ES-I3 (cell line): Measurements from ENCODE around the gene LRWD1.
A peak's percentile ranks its signal among the peaks of the same experiment; 100 is the strongest.
"Not testable (repeated sequence)": the region's sequence is repeated elsewhere in the genome, so short reads cannot be mapped to it uniquely, and the experiment has no call there.

Experiments
- H3K36me3 ChIP-seq: 2 replicates; pipeline ENCODE4 v1.6.1; 2013; ENCODE audit warnings: mild to moderate bottlenecking, low read length, control low read depth, moderate library complexity; ENCODE audit not compliant: insufficient read depth
- H3K4me1 ChIP-seq: 2 replicates; pipeline ENCODE4 v1.6.1; 2013; ENCODE audit warnings: mild to moderate bottlenecking, control low read depth, low read length; ENCODE audit not compliant: insufficient read depth
- H3K9ac ChIP-seq: 2 replicates; pipeline ENCODE4 v1.6.1; 2013; ENCODE audit warnings: low read depth, mild to moderate bottlenecking, low read length, moderate library complexity
- H3K9me3 ChIP-seq: 2 replicates; pipeline ENCODE4 v1.6.1; 2013; ENCODE audit warnings: mild to moderate bottlenecking, low read length, moderate library complexity; ENCODE audit not compliant: control insufficient read depth, insufficient read depth

Gene LRWD1

DNA sequence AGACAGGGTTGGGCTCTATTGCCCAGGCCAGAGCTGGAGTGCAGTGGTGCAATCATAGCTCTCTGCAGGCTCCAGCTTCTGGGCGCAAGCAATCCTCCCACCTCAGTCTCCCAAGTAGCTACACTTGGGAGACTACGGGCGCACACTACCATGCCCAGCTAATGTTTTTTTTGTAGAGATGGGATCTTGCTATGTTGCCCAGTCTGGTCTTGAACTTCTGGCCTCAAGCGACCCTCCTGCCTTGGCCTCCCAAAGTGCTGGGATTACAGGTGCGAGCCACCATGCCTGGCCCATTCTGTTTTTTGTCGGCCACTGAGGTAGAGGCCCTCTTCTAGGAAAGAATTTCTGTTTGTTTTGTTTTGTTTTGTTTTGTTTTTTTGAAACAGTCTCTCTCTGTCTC lies 12.3 kb upstream of the LRWD1 start:
- Histone ChIP-seq H3K36me3 (peaks cover 6% of the 10 kb centered on the region; the same call in 1 of the 2 replicates), H3K9ac (no peak overlapping the region), H3K9me3 (no peaks in the 10 kb centered on the region), H3K4me1 (peaks cover 14% of the 10 kb centered on the region; the same call in 1 of the 2 replicates)

DNA sequence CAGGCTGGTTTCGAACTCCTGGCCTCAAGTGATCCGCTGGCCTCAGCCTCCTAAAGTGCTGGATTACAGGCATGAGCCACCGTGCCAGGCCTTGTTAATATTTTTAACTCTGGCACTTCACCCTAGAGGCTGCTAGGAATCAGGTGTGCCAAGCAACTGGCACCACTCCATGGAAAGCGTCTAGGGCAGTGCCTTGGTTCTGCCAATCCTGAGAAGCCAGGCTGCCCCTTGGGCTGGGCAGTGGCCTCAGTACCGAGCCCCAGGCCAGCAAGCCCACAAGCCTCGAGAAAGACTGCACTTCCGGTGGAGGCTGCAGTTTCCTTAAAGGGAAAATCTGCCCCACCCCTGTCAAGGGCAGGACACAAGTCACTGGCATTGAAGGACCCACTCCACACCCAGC lies 11.5 kb upstream of the LRWD1 start:
- peaks cover 10% of the 10 kb centered on the region; the same call in 1 of the 2 replicates for H3K36me3 ChIP-seq
- H3K9ac ChIP-seq: no peak overlapping the region
- H3K9me3 ChIP-seq: no peaks in the 10 kb centered on the region
- peaks cover 7% of the 10 kb centered on the region; the same call in 1 of the 2 replicates for H3K4me1 ChIP-seq

DNA sequence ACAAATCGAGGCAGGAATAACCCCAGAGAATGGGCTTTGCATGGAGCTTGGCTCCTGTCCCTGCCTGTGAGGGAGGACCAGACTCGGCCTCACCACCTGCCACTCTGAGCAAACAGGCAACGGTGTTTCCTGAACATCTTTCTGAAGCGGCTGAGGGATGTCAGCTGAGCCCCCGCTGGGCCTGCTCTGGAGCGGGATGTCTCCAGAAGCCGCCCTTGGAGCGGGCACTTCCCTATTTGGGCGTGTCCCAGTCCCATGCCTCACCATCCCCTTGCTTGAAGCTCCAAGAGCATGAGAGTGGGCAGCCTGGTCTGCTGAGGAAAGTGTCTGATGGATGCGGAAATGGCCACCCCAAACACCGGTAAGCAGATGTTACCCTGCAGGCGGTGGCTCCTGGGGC lies 10.3 kb upstream of the LRWD1 start:
- Histone ChIP-seq H3K9ac (no peak overlapping the region), H3K4me1 (peaks cover 7% of the 10 kb centered on the region; the same call in 1 of the 2 replicates), H3K36me3 (peaks cover 13% of the 10 kb centered on the region; the same call in 1 of the 2 replicates)

DNA sequence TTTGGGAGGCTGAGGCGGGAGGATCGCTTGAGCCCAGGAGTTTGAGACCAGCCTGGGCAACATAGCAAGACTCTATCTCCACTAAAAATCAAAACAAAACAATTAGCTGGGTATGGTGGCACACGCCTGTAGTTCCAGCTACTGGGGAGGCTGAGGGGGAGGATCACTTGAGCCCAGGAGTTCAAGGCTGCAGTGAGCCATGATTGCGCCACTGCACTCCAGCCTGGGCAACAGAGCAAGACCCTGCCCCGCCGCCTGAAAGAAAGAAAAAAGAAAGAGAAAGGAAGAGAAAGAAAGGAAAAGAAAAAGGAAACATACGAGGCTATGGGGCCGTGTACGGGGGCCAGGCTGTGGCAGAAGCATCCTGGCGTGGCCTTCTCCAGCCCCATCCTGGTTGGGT lies 9.9 kb upstream of the LRWD1 start:
- not testable (repeated sequence) for H3K9me3 ChIP-seq

More for the DNA sequence above, 10.3 kb upstream of the LRWD1 start:
- no peaks in the 10 kb centered on the region for H3K9me3 ChIP-seq

DNA sequence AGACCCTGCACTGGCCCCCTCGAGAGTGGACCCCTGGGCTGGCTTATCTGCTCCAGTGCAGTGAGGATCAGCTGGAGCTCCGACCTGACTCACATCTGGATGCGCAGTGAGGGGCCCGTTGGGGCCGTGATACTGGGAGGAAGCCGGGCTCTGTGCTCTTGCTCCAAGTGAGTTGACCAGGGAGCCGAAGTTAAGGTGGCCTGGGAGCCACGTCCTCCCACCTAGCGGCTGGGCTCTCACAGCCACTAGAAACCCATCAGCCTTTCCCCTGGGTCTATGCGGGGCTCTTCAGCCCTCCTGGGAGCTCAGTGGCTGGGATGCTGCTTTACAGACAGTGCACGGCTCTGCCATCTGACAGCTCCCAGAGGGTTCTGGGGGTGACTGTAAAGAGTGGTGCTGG lies 9.2 kb upstream of the LRWD1 start:
- Histone ChIP-seq H3K9me3 (no peaks in the 10 kb centered on the region), H3K36me3 (peaks cover 15% of the 10 kb centered on the region; the same call in 1 of the 2 replicates), H3K4me1 (peaks cover 7% of the 10 kb centered on the region; the same call in 1 of the 2 replicates), H3K9ac (no peak overlapping the region)

More for the DNA sequence above, 9.9 kb upstream of the LRWD1 start:
- H3K36me3 ChIP-seq: peaks cover 15% of the 10 kb centered on the region; the same call in 1 of the 2 replicates
- H3K9ac ChIP-seq, H3K4me1 ChIP-seq: not testable (repeated sequence)

DNA sequence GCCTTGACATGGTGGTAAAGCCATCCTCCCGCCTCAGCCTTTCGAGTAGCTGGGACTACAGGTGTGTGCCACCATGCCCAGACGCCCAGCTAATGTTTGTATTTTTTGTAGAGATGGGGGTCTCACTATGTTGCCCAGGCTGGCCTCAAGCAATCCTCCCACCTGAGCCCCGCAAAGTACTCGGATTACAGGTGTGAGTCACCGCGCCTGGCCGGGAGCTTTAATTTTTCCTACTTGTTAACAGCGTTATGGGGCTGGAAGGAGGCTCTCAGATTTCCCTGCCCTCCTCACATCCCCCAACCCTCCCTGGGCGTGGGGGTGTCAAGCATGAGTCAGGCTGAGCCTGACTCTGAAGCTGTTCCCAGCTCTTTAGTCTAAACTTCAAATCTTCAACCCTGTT lies 8.5 kb upstream of the LRWD1 start:
- peaks cover 15% of the 10 kb centered on the region; the same call in 1 of the 2 replicates for H3K36me3 ChIP-seq
- peaks cover 6% of the 10 kb centered on the region; the same call in 1 of the 2 replicates for H3K4me1 ChIP-seq
- no peaks in the 10 kb centered on the region for H3K9me3 ChIP-seq
- no peak overlapping the region for H3K9ac ChIP-seq

DNA sequence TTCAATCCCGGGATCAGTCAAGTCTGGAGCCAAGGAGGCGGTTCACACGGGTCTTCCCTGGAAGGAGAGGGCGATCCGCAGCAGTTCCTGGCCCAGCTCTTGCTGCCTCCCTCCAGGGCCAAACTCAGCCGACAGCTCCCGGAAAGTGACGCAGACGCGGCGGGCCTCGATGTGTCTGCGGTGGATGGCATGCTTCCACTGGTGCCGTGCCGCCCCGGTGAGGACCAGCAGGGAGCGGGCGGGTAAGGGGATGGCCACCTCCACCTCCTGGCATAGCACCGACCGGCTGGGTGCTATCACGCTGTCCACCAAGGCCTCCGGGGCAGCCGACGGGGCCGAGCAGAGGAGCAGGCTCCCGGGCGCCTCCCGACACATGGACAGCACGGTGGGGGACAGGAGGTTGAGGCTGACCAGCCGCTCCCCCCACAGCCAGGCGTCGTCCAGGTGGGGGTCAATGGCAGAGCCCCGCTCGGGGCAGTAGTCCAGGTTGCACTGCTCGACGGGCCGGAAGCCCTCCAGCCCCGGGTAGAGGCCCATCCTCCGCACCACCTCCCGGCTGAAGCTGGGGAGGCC lies 7.3 kb upstream of the LRWD1 start:
- Histone ChIP-seq H3K4me1 (no peaks in the 10 kb centered on the region; the same call in 1 of the 2 replicates), H3K9me3 (no peaks in the 10 kb centered on the region), H3K9ac (no peak overlapping the region), H3K36me3 (peaks cover 15% of the 10 kb centered on the region; the same call in 1 of the 2 replicates)

DNA sequence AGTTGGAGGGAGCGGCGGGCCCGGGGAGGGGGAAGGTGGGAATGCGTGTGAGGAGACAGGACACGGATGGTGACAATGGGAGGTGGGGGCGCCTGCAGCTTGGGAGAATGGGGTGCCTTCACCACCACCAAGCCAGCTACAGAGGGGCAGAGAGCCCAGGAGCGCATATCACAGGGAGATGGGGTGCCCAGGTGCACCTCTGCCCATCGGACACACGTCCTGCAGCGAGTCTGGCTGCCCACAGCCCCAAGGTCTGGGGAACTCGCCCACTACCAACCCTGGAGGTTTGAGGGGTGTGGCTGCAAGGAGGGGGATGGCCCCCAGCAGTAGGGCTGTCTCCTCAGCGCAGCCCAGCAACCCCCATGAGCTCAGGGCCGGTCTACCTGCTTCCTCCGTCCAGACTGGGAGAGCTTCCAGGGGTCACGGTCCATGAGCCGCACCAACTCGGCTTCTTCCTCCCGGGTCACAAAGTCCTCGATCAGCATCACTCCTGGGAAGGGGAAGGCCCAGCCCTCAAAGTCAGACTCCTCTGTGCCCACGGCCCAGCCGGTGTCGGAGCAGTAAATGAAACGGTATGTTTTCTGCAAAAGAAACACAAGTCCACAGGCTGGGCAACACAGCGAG lies 5.5 kb upstream of the LRWD1 start:
- Histone ChIP-seq H3K9me3 (no peaks in the 10 kb centered on the region), H3K4me1 (no peaks in the 10 kb centered on the region; the same call in 1 of the 2 replicates), H3K9ac (no peak overlapping the region)

DNA sequence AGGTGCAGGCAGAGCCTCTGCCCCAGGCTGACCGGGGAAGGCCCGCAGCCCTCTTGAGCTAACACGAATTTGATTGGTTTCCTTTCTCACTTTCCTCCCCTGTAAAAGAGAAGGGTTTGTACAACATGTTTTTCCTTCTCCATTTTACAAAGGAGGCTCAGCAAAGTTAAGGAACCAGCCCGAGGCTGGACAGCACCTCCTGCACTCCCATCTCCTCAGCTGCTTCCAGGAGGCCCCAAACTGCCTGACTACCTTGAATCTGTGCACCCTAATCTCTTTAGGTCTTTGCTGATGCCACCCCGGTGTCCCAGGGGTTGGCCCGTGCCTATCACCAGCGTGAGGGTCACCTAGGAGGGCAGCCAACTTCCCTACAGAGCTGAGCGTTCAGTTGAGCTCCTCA lies 4.3 kb upstream of the LRWD1 start:
- no peaks in the 10 kb centered on the region; the same call in 1 of the 2 replicates for H3K4me1 ChIP-seq
- H3K36me3 ChIP-seq: peaks cover 15% of the 10 kb centered on the region; the same call in 1 of the 2 replicates
- no peaks in the 10 kb centered on the region for H3K9me3 ChIP-seq
- no peak overlapping the region for H3K9ac ChIP-seq

More for the DNA sequence above, 5.5 kb upstream of the LRWD1 start:
- H3K36me3 ChIP-seq: peaks cover 15% of the 10 kb centered on the region; the same call in 1 of the 2 replicates

DNA sequence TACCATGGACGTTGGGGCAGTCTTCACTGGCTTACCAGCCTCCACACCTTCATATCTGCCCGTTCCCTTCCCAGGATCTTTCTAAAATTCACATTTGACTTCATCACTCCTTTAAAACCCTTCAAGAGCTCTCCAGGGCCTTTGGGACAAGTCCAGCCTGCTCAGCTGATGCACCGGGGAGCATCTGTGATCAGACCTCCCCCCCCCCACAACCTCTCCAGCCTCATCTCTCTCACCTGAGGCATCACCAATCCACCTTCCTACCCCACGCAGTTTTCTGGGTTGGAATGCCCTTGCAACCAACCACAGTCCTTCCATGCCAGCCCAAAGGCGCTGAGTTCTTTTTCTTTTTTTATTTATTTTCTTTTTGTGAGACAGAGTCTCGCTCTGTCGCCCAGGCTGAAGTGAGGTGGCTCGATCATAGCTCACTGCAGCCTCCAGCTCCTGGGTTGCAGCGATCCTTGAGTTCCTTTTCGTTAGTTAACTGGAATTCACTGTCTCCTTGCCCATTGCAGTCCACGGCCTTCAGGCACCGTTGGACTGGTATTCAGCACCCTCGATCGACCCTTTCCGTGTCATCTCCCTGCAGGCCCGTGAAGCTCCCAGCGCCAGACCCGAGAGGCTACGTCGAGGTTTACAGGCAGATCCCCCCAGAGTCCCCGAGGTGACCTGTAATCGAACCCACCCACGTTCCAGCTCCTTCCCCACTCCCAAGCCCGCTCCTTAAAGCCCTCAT lies 775 bp upstream of the LRWD1 start:
- H3K9me3 ChIP-seq: no peaks in the 10 kb centered on the region
- H3K4me1 ChIP-seq: no peaks in the 10 kb centered on the region; the same call in 1 of the 2 replicates
- peak overlapping the region; percentile 85 for H3K9ac ChIP-seq
- peaks cover 3% of the 10 kb centered on the region; the same call in 1 of the 2 replicates for H3K36me3 ChIP-seq

DNA sequence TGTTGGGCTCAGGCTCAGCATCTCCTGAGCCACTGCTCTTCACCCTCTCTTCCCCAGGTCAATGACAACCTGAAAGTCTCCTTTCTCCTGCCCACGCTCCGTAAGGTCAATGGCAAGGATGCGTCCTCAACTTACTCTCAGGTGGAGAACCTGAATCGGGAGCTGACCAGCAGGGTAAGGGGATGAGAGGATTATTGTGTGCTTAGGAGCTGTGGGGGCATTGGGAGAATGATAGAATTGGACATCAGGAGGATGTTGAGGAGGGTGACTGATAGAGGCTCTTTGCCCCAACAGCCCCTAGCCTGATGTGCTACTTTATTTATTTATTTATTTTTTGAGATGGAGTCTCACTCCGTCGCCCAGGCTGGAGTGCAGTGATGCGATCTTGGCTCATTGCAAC lies 1.3 kb downstream of the LRWD1 start:
- Histone ChIP-seq H3K4me1 (no peaks in the 10 kb centered on the region; the same call in 1 of the 2 replicates), H3K36me3 (no peaks in the 10 kb centered on the region), H3K9ac (no peak overlapping the region), H3K9me3 (no peaks in the 10 kb centered on the region)

DNA sequence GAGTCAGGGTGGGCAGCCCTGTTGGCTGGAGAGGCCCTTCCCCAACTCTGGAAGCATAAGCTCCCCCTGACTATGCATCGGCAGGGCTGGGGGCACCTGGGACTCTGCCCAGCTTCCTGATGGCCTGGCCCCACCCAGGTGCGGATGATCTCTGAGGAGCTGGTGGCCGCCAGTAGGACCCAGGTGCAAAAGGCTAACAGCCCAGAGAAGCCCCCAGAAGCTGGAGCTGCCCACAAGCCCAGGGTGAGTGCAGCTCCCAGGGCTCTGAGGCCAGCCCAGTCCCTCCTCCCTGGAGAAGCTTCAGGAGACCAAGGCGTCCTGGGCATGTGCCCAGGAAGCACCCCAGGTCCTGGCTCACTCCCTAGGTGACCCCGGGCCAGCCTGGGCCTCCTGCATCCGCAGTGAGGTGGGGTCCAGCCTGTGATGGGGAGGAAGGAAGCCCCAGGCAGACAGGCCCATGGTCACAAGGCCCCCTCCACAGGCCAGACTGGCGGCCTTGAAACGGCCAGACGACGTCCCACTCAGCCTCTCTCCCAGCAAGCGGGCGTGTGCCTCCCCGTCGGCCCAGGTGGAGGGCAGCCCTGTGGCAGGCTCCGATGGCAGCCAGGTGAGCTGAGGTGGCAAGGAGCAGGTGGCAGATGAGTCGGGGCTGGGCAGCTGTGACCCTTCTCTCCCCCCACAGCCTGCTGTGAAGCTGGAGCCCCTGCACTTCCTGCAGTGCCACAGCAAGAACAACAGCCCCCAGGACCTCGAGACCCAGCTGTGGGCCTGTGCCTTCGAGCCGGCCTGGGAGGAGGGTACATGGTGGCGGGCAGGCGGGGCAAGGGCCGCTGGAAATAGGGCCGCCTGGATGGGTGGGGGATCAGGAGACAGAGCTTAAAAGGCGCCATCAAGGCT lies 3.0 kb downstream of the LRWD1 start:
- Histone ChIP-seq H3K4me1 (no peaks in the 10 kb centered on the region; the same call in 1 of the 2 replicates), H3K9ac (no peak overlapping the region)

DNA sequence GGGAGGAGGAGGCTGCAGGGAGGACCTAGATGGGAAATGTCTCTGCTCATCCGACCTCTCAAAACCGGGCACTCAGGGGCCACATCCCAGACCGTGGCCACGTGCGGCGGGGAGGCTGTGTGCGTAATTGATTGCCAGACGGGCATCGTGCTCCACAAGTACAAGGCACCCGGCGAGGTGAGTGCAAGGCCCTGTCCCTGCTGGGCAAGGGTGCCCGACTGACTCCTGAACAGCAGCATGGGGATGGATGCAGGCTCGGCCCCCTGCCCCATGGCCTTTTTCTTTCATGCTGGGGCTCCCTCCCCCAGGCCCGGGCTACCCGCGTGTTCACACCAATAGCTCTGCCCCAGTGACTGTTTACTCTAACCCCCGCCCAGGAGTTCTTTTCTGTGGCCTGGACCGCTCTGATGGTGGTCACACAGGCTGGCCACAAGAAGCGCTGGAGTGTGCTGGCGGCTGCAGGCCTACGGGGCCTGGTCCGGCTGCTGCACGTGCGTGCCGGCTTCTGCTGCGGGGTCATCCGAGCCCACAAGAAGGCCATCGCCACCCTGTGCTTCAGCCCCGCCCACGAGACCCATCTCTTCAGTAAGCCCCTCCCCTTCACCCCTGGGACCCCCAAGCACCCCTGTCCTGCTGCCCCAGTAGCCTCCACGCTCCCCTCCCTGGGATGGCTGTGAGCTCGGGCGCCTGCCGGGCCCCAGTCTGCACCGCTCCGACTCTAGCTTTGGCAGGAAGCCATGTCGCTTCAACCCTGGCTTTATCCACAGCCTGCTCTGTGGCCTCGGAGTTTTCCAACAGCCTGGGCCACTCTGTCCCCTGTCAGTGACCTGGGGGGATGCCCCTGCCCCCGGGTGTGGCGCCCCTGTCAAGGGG lies 3.9 kb downstream of the LRWD1 start:
- no peaks in the 10 kb centered on the region for H3K36me3 ChIP-seq
- H3K9me3 ChIP-seq: no peaks in the 10 kb centered on the region
- H3K9ac ChIP-seq: no peak overlapping the region
- no peaks in the 10 kb centered on the region; the same call in 1 of the 2 replicates for H3K4me1 ChIP-seq

More for the DNA sequence above, 3.0 kb downstream of the LRWD1 start:
- H3K9me3 ChIP-seq: no peaks in the 10 kb centered on the region
- no peaks in the 10 kb centered on the region for H3K36me3 ChIP-seq
